Loucy (cell line): ENCODE measurements around the gene TSPYL2.

Source experiments
- H2AFZ ChIP-seq: fragments of 200-600 bp; sonication (generic); 2 replicates; pipeline ENCODE4 v1.6.0; 2016; ENCODE audit warnings: antibody characterized with exemption, mild to moderate bottlenecking, low read length, moderate library complexity
- H3F3A ChIP-seq: fragments of 200-600 bp; 2 replicates; pipeline ENCODE4 v1.6.0; 2016; ENCODE audit warnings: antibody characterized with exemption, low read depth, mild to moderate bottlenecking
- H3K27me3 ChIP-seq: fragments of 200-600 bp; sonication (generic); 2 replicates; pipeline ENCODE4 v1.6.1; 2014; ENCODE audit warnings: low read length, mild to moderate bottlenecking; ENCODE audit not compliant: insufficient read depth, poor library complexity, severe bottlenecking
- H3K36me3 ChIP-seq: fragments of 200-600 bp; sonication (generic); 2 replicates; pipeline ENCODE4 v1.6.1; 2016; ENCODE audit warnings: low read length; ENCODE audit not compliant: insufficient read depth
- H3K4me1 ChIP-seq: fragments of 200-600 bp; sonication (generic); 2 replicates; pipeline ENCODE4 v1.5.1; 2014; ENCODE audit warnings: low read length, mild to moderate bottlenecking; ENCODE audit not compliant: insufficient read depth, poor library complexity, severe bottlenecking
- H3K4me2 ChIP-seq: fragments of 200-600 bp; sonication (generic); 2 replicates; pipeline ENCODE4 v1.6.0; 2014; ENCODE audit warnings: antibody characterized with exemption, low read length, low read depth, mild to moderate bottlenecking; ENCODE audit not compliant: poor library complexity, severe bottlenecking
- H3K4me3 ChIP-seq: fragments of 200-600 bp; sonication (generic); 2 replicates; pipeline ENCODE4 v1.5.1; 2014; ENCODE audit warnings: low read length, mild to moderate bottlenecking, mixed read lengths; ENCODE audit not compliant: poor library complexity, severe bottlenecking
- H3K79me2 ChIP-seq: fragments of 200-600 bp; sonication (generic); 2 replicates; pipeline ENCODE4 v1.6.1; 2014; ENCODE audit warnings: low read length; ENCODE audit not compliant: insufficient read depth
- H3K9ac ChIP-seq: fragments of 200-600 bp; sonication (generic); 2 replicates; pipeline ENCODE4 v1.6.0; 2014; ENCODE audit warnings: mild to moderate bottlenecking, low read depth, low read length, moderate library complexity; ENCODE audit not compliant: poor library complexity, severe bottlenecking
- H3K9me2 ChIP-seq: fragments of 200-600 bp; sonication (generic); replicated peaks from 2 replicates; pipeline ENCODE4 v1.6.1; 2016; ENCODE audit warnings: low read depth, low read length, mixed read lengths
- H3K9me3 ChIP-seq: fragments of 200-600 bp; sonication (generic); 2 replicates; pipeline ENCODE4 v1.6.1; 2014; ENCODE audit warnings: mild to moderate bottlenecking, antibody characterized with exemption, low read length, low read depth; ENCODE audit not compliant: insufficient read depth
- H4K20me1 ChIP-seq: fragments of 200-600 bp; sonication (generic); 2 replicates; pipeline ENCODE4 v1.6.0; 2014; ENCODE audit warnings: antibody characterized with exemption, low read length, mild to moderate bottlenecking; ENCODE audit not compliant: insufficient read depth, poor library complexity, severe bottlenecking
- CTCF ChIP-seq: fragments of 200-600 bp; sonication (generic); conservative IDR thresholded peaks from 2 replicates; pipeline ENCODE4 v1.5.1; 2014; ENCODE audit warnings: mild to moderate bottlenecking, antibody characterized with exemption, low read length
- EZH2phosphoT487 ChIP-seq: fragments of 200-600 bp; IDR thresholded peaks from 2 replicates; pipeline ENCODE4 v1.6.1; 2018; ENCODE audit warnings: antibody characterized with exemption, mild to moderate bottlenecking, moderate library complexity, borderline replicate concordance

Gene TSPYL2

GRCh38 chrX:53056292-53056691 lies 25.9 kb upstream of the TSPYL2 start:
- Histone ChIP-seq H3K4me3 (no peak overlapping the region), H3K4me2 (no peak overlapping the region), H3K9me3 (no peaks in the 10 kb centered on the region), H3K9me2 (no peaks in the 10 kb centered on the region), H3K79me2 (peaks cover 13% of the 10 kb centered on the region; the same call in 1 of the 2 replicates), H3K27me3 (no peaks in the 10 kb centered on the region), H2AFZ (no peak overlapping the region), H3K36me3 (no peaks in the 10 kb centered on the region), H3K9ac (no peak overlapping the region), H3F3A (no peaks in the 10 kb centered on the region), H3K4me1 (peaks cover 13% of the 10 kb centered on the region), H4K20me1 (no peaks in the 10 kb centered on the region)
- no peak for TF ChIP-seq EZH2phosphoT487
- no peak for TF ChIP-seq CTCF

GRCh38 chrX:53065104-53065503 lies 17.1 kb upstream of the TSPYL2 start:
- Histone ChIP-seq H3K9me3 (no peaks in the 10 kb centered on the region), H3K4me1 (no peaks in the 10 kb centered on the region), H3K36me3 (no peaks in the 10 kb centered on the region), H4K20me1 (no peaks in the 10 kb centered on the region), H3K4me2 (no peak overlapping the region), H3K27me3 (no peaks in the 10 kb centered on the region), H3K79me2 (no peaks in the 10 kb centered on the region), H3F3A (no peaks in the 10 kb centered on the region), H3K4me3 (no peak overlapping the region), H3K9ac (no peak overlapping the region), H3K9me2 (no peaks in the 10 kb centered on the region), H2AFZ (no peak overlapping the region)
- TF ChIP-seq EZH2phosphoT487 (no peak), CTCF (no peak)

GRCh38 chrX:53071064-53071463 lies 11.1 kb upstream of the TSPYL2 start:
- no peaks in the 10 kb centered on the region for H3K9me3 ChIP-seq
- TF ChIP-seq EZH2phosphoT487 = no peak
- TF ChIP-seq CTCF = no peak
- no peaks in the 10 kb centered on the region for H4K20me1 ChIP-seq
- no peak overlapping the region for H3K9ac ChIP-seq
- H3K9me2 ChIP-seq = no peaks in the 10 kb centered on the region
- no peak overlapping the region for H3K4me3 ChIP-seq
- H2AFZ ChIP-seq = no peak overlapping the region
- no peaks in the 10 kb centered on the region for H3K36me3 ChIP-seq
- peaks cover 5% of the 10 kb centered on the region for H3K4me1 ChIP-seq
- H3F3A ChIP-seq = no peaks in the 10 kb centered on the region
- no peaks in the 10 kb centered on the region for H3K27me3 ChIP-seq
- peak overlapping the region; percentile 87 for H3K4me2 ChIP-seq
- no peaks in the 10 kb centered on the region for H3K79me2 ChIP-seq
